MM.1S (cell line): Measurements from ENCODE around the gene ETV5.

Experiments
- DNase-seq: peaks from one replicate; pipeline ENCODE4 v3.0.0-alpha.2; 2015
- H2AFZ ChIP-seq: fragments of 300-600 bp; sonication (generic); 2 replicates; pipeline ENCODE4 v1.6.0; 2016; ENCODE audit warnings: antibody characterized with exemption, low read length
- H3F3A ChIP-seq: fragments of 300-600 bp; sonication (generic); 2 replicates; pipeline ENCODE4 v1.6.1; 2016; ENCODE audit warnings: mild to moderate bottlenecking, antibody characterized with exemption, low read length, moderate library complexity, mixed read lengths; ENCODE audit not compliant: insufficient read depth
- H3K27ac ChIP-seq: fragments of 300-600 bp; sonication (generic); 2 replicates; pipeline ENCODE4 v1.5.1; 2016; ENCODE audit warnings: mild to moderate bottlenecking, low read length
- H3K27me3 ChIP-seq: fragments of 300-600 bp; sonication (generic); replicated peaks from 2 replicates; pipeline ENCODE4 v1.6.0; 2016; ENCODE audit warnings: low read length; ENCODE audit not compliant: insufficient read depth
- H3K36me3 ChIP-seq: fragments of 300-600 bp; sonication (generic); replicated peaks from 2 replicates; pipeline ENCODE4 v1.6.1; 2016; ENCODE audit warnings: mild to moderate bottlenecking, low read length, mixed read lengths; ENCODE audit not compliant: insufficient read depth
- H3K4me1 ChIP-seq: fragments of 300-600 bp; sonication (generic); 2 replicates; pipeline ENCODE4 v1.6.1; 2016; ENCODE audit warnings: low read length, mixed read lengths
- H3K4me2 ChIP-seq: fragments of 300-600 bp; sonication (generic); 2 replicates; pipeline ENCODE4 v1.6.0; 2016; ENCODE audit warnings: low read depth, low read length
- H3K4me3 ChIP-seq: fragments of 300-600 bp; sonication (generic); 2 replicates; pipeline ENCODE4 v1.5.1; 2016; ENCODE audit warnings: low read length, mixed read lengths
- H3K79me2 ChIP-seq: fragments of 300-600 bp; sonication (generic); 2 replicates; pipeline ENCODE4 v1.6.1; 2016; ENCODE audit warnings: mixed run types, low read length, mixed read lengths
- H3K9ac ChIP-seq: fragments of 300-600 bp; sonication (generic); 2 replicates; pipeline ENCODE4 v1.6.1; 2016; ENCODE audit warnings: low read length, mixed read lengths
- H3K9me2 ChIP-seq: fragments of 300-600 bp; sonication (generic); replicated peaks from 2 replicates; pipeline ENCODE4 v1.6.1; 2016; ENCODE audit warnings: mild to moderate bottlenecking, low read length, mixed read lengths; ENCODE audit not compliant: insufficient read depth
- H3K9me3 ChIP-seq: fragments of 300-600 bp; sonication (generic); replicated peaks from 2 replicates; pipeline ENCODE4 v1.6.1; 2016; ENCODE audit warnings: mild to moderate bottlenecking, low read length, mixed read lengths; ENCODE audit not compliant: insufficient read depth
- H4K20me1 ChIP-seq: fragments of 300-600 bp; sonication (generic); 2 replicates; pipeline ENCODE4 v1.6.1; 2016; ENCODE audit warnings: mild to moderate bottlenecking, low read length, moderate library complexity, mixed read lengths; ENCODE audit not compliant: insufficient read depth
- EZH2 ChIP-seq: fragments of 300-600 bp; sonication (generic); optimal IDR thresholded peaks from 2 replicates; pipeline ENCODE3; 2017; ENCODE audit warnings: low read depth, mild to moderate bottlenecking, antibody characterized with exemption, low read length, mixed read lengths
- EZH2phosphoT487 ChIP-seq: fragments of 300-600 bp; sonication (generic); IDR thresholded peaks from 2 replicates; pipeline ENCODE4 v1.6.1; 2018; ENCODE audit warnings: antibody characterized with exemption, low read length
- TF ChIP-seq, protein P1 (sequence below): fragments of 300-600 bp; sonication (generic); IDR thresholded peaks from 2 replicates; pipeline ENCODE4 v1.5.1; 2016; ENCODE audit warnings: antibody characterized with exemption, low read length, mixed read lengths

ETV5 gene

DNA sequence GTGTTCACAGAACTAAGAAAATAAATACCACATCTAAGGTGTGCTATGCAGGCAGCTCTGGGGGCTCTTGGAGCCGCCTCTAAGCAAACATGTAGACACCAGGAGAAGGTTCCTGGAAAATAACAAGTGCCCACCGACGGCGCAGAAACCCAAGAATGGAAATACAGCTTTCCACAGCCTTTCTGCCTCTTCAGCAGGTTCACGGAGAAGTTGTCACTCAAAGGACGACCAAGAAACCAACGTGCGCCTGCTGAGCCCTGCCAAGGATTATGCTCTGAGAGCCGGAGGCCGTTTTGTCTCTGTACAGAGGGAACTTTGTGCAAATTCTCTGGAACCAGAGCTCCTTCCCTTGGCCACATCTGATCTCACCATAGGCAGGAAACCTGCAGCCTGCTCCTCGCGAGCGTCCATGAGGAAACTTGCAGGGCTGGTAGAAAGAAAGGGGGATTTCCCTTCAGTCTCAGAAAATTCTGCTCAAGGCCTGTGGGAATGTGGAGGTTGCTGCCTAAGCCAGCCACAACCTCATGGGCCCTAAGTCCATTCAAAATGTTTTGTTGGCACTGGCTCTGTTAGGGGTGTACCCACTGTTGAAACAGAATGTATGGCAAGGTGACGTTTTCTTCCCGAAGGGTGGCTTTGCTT lies 40.6 kb upstream of the ETV5 start:
- Histone ChIP-seq H3K9ac (no peak overlapping the region), H3K4me2 (no peak overlapping the region), H2AFZ (no peak overlapping the region), H3K79me2 (no peaks in the 10 kb centered on the region), H3K9me3 (no peaks in the 10 kb centered on the region), H3K4me1 (peaks cover 17% of the 10 kb centered on the region), H4K20me1 (no peaks in the 10 kb centered on the region), H3K4me3 (no peak overlapping the region), H3K9me2 (no peaks in the 10 kb centered on the region), H3F3A (peaks cover 15% of the 10 kb centered on the region), H3K27ac (no peak overlapping the region), H3K36me3 (no peaks in the 10 kb centered on the region), H3K27me3 (no peaks in the 10 kb centered on the region)
- no peak for DNase-seq
- TF ChIP-seq, protein P1, sequence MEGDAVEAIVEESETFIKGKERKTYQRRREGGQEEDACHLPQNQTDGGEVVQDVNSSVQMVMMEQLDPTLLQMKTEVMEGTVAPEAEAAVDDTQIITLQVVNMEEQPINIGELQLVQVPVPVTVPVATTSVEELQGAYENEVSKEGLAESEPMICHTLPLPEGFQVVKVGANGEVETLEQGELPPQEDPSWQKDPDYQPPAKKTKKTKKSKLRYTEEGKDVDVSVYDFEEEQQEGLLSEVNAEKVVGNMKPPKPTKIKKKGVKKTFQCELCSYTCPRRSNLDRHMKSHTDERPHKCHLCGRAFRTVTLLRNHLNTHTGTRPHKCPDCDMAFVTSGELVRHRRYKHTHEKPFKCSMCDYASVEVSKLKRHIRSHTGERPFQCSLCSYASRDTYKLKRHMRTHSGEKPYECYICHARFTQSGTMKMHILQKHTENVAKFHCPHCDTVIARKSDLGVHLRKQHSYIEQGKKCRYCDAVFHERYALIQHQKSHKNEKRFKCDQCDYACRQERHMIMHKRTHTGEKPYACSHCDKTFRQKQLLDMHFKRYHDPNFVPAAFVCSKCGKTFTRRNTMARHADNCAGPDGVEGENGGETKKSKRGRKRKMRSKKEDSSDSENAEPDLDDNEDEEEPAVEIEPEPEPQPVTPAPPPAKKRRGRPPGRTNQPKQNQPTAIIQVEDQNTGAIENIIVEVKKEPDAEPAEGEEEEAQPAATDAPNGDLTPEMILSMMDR, result no peak
- TF ChIP-seq EZH2phosphoT487, result no peak
- no peak for TF ChIP-seq EZH2

- H2AFZ ChIP-seq, result no peak overlapping the region
- H3K4me1 ChIP-seq, result 0 out of 2 replicates have a peak, but pooled peaks cover 5% of the 10 kb centered on the region
- H3K4me2 ChIP-seq, result no peak overlapping the region
- H3K9me3 ChIP-seq, result no peaks in the 10 kb centered on the region
- no peaks in the 10 kb centered on the region for H3K79me2 ChIP-seq
- H3K36me3 ChIP-seq, result no peaks in the 10 kb centered on the region
- H3K9me2 ChIP-seq, result no peaks in the 10 kb centered on the region
- H3F3A ChIP-seq, result no peaks in the 10 kb centered on the region
- H4K20me1 ChIP-seq, result no peaks in the 10 kb centered on the region
- H3K27ac ChIP-seq, result no peak overlapping the region
- no peak for DNase-seq
- H3K9ac ChIP-seq, result no peak overlapping the region
- no peak overlapping the region for H3K4me3 ChIP-seq
- TF ChIP-seq EZH2 (no peak), EZH2phosphoT487 (no peak)
- TF ChIP-seq, protein P1, result no peak
- no peaks in the 10 kb centered on the region for H3K27me3 ChIP-seq
Observed at GRCh38 chr3:186144257-186144656, 35.4 kb upstream of the ETV5 start.

- H3K27ac ChIP-seq, result no peak overlapping the region
- TF ChIP-seq EZH2phosphoT487 (no peak), EZH2 (no peak)
- TF ChIP-seq, protein P1, result no peak
- no peaks in the 10 kb centered on the region for H3K27me3 ChIP-seq
- no peaks in the 10 kb centered on the region for H3F3A ChIP-seq
- H3K4me2 ChIP-seq, result no peak overlapping the region
- no peaks in the 10 kb centered on the region for H3K36me3 ChIP-seq
- no peak for DNase-seq
- H3K4me1 ChIP-seq, result 0 out of 2 replicates have a peak, but pooled peaks cover 5% of the 10 kb centered on the region
- no peak overlapping the region for H2AFZ ChIP-seq
- no peak overlapping the region for H3K9ac ChIP-seq
- no peak overlapping the region for H3K4me3 ChIP-seq
- H3K79me2 ChIP-seq, result no peaks in the 10 kb centered on the region
- no peaks in the 10 kb centered on the region for H4K20me1 ChIP-seq
- H3K9me3 ChIP-seq, result no peaks in the 10 kb centered on the region
- no peaks in the 10 kb centered on the region for H3K9me2 ChIP-seq
Observed at GRCh38 chr3:186143250-186143649, 34.4 kb upstream of the ETV5 start.
